Mucosa of stomach (tissue), 1 donor: ENCODE measurements around the gene F2RL2.

Experiments
- H3K27me3 ChIP-seq: one replicate; pipeline ENCODE4 v1.7.0; 2013; ENCODE audit warnings: mild to moderate bottlenecking, low read length; ENCODE audit not compliant: control insufficient read depth, insufficient read depth
- H3K36me3 ChIP-seq: one replicate; pipeline ENCODE4 v1.7.0; 2013; ENCODE audit warnings: low read length; ENCODE audit not compliant: control insufficient read depth, insufficient read depth
- H3K4me1 ChIP-seq: one replicate; pipeline ENCODE4 v1.7.0; 2013; ENCODE audit warnings: mild to moderate bottlenecking, low read length; ENCODE audit not compliant: control insufficient read depth, insufficient read depth
- H3K4me3 ChIP-seq: one replicate; pipeline ENCODE4 v1.7.0; 2013; ENCODE audit warnings: low read length
- H3K9ac ChIP-seq: one replicate; pipeline ENCODE4 v1.7.0; 2013; ENCODE audit warnings: mild to moderate bottlenecking, low read length, moderate library complexity
- H3K9me3 ChIP-seq: one replicate; pipeline ENCODE4 v1.7.0; 2013; ENCODE audit warnings: mild to moderate bottlenecking, low read length, moderate library complexity; ENCODE audit not compliant: control insufficient read depth
- donor health status: Pancreatic carcinoma.

The F2RL2 gene

DNA sequence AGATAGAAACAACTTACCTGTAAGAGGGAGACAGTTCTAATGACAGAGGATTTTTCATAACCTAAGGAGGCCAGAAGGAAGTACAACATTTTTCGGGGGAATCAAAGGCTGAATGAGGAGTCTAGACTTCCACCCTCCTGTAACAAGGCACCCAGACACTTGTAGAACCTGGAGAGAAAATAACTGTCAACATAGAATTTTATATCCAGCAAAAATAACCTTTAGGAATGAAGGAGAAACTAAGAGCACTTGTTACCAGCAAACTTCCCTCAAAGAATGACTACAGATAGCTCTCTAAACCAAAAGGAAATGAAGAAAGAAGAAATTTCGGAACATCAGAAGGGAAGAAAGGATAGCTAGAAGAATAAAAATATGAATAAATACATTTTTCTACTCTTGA lies 25.9 kb upstream of the F2RL2 start:
- H3K4me1 ChIP-seq: no peaks in the 10 kb centered on the region
- no peaks in the 10 kb centered on the region for H3K27me3 ChIP-seq
- no peaks in the 10 kb centered on the region for H3K9me3 ChIP-seq
- H3K4me3 ChIP-seq: no peak overlapping the region
- H3K9ac ChIP-seq: no peak overlapping the region
- H3K36me3 ChIP-seq: no peaks in the 10 kb centered on the region

DNA sequence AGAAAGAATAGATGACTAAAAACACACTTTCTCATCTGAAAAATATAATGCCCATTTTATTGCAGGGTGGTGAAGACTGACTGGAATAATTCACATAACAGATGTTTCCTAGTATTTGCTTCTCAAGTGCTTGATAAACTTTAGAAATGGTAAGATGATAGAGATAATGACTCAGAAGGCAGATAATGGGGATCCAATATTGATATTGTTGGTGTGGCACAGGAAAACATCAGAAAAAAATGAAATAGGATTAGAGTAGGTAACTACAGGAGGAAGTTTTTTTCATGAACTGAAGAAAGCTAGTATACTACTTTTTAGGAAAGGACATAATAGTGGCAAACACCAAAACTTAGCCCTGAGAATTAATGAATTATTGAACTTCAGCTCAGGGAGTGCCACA lies 20.2 kb upstream of the F2RL2 start:
- Histone ChIP-seq H3K36me3 (no peaks in the 10 kb centered on the region), H3K4me3 (no peak overlapping the region), H3K9me3 (no peaks in the 10 kb centered on the region), H3K9ac (no peak overlapping the region), H3K27me3 (no peaks in the 10 kb centered on the region), H3K4me1 (no peaks in the 10 kb centered on the region)

DNA sequence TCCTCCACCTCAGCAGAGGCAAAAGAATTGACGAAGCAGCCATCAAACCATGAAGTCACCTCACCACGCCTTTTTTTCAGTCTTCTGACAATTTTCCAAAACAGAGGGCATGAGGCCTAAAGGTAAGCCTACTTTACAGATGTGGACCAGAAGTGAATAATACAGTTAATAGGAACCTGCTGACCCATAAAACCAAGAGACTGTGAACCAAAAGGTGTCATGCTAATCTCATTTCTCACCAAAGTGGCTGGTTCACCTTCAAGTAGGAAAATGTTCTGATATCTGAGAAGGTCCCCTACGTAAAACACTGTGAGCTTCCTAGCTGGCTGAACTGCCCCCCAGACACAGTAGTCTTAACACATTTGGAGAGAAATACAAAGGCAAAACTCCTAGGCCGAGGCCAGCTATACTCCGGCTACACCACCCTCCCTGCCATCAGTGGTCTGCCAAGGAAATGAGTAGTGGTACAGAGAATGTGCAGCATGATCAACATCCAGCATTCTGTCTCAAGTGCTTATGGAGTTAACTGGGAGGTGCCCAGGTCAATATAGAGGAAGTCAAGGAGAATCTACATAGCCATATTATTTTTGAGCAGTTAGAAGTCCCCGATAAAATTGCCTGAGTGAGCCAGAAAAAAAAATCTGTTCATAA lies 19.3 kb upstream of the F2RL2 start:
- H3K9me3 ChIP-seq: no peaks in the 10 kb centered on the region
- no peaks in the 10 kb centered on the region for H3K4me1 ChIP-seq
- H3K9ac ChIP-seq: no peak overlapping the region
- no peaks in the 10 kb centered on the region for H3K36me3 ChIP-seq
- H3K27me3 ChIP-seq: no peaks in the 10 kb centered on the region
- no peak overlapping the region for H3K4me3 ChIP-seq

DNA sequence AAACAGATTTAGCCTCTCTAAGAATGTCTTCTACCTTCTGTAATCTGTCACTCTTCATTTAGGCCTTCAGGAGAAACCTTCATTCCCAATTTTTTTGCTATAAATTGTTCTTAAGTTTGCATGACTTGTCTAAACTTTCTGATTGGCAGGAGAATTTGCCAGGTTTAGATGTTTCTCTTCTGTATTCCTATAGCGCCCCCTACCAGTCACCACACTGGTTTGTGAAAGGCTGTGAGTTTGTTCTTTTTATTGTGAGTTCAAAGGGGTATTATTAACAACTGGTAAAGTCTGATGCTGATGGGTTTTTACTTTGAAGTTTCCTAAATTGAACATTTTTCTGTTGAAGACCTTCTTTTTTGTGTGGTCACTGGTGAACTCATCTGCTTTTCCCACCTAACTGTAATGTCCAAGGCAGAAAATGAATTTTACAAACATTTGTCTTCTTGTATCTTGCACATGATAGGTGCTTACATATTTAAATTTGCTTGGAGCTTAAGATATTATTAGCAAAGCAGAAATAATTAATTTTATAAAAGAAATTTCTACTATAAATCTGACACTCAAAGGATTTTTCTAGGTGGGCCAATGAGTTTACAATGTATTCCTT lies 18.4 kb upstream of the F2RL2 start:
- H3K36me3 ChIP-seq: no peaks in the 10 kb centered on the region
- H3K9ac ChIP-seq: no peak overlapping the region
- H3K27me3 ChIP-seq: no peaks in the 10 kb centered on the region
- H3K4me1 ChIP-seq: no peaks in the 10 kb centered on the region
- no peaks in the 10 kb centered on the region for H3K9me3 ChIP-seq
- no peak overlapping the region for H3K4me3 ChIP-seq

DNA sequence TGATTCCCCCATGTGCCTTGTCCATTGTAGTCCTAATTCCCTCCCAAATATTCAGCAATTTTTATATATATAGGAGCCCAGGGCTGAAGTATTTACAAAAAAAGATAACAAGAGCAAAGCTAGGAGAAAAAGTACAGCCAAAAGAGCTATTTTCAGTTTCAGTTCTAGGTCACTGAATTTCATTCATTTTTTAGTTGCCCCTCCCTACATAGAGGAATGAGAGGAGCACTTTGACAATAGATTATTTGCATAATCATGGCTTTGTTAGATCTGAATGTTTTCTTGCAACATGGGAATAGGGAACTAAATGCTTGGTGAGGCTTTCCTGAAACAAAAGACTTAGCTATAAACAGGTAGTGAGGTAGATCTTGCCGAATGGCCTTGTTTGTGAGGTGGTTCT lies 15.3 kb upstream of the F2RL2 start:
- H3K4me3 ChIP-seq: no peak overlapping the region
- no peak overlapping the region for H3K9ac ChIP-seq
- H3K27me3 ChIP-seq: no peaks in the 10 kb centered on the region
- no peaks in the 10 kb centered on the region for H3K9me3 ChIP-seq
- no peaks in the 10 kb centered on the region for H3K4me1 ChIP-seq
- no peaks in the 10 kb centered on the region for H3K36me3 ChIP-seq

DNA sequence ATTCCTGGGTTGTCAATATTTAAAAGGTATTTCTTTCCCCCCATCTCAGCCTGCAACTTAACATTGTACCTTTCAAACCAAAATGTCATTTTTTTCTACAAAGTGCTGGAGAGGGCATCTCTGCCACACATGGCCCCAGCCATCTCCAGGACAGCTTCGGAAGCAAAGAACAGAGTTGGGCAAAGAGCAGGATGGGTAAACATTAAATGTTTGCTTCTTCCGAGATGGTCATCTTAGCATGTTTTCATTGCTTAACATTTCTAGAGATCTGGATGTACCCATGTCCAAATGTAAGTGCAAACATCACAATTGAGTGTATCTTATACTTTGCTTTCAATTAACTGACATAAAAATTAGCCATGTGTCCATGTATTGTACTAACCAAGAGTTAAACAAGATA lies 14.3 kb upstream of the F2RL2 start:
- Histone ChIP-seq H3K4me3 (no peak overlapping the region), H3K36me3 (no peaks in the 10 kb centered on the region), H3K9me3 (no peaks in the 10 kb centered on the region), H3K4me1 (no peaks in the 10 kb centered on the region), H3K27me3 (no peaks in the 10 kb centered on the region), H3K9ac (no peak overlapping the region)

DNA sequence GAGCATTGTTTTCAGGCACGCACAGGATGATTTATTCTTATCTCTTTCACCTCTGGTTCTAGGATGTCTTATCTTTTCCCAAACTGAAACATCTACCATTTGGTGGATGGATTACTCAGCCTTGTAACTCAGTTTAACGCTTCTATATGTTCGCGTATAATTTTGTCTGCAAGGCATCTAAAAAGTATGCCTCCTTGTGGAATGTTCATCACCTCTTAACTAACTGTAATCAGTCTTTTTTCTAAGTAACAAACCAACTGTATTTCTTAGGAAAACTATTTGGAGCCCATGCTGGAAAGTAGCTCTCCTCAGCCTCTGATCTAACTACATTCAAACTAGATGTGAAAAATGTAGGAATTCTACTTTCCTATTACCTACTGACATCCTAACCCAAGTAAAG lies 11.5 kb upstream of the F2RL2 start:
- no peak overlapping the region for H3K9ac ChIP-seq
- H3K36me3 ChIP-seq: no peaks in the 10 kb centered on the region
- no peaks in the 10 kb centered on the region for H3K9me3 ChIP-seq
- no peaks in the 10 kb centered on the region for H3K4me1 ChIP-seq
- no peak overlapping the region for H3K4me3 ChIP-seq
- H3K27me3 ChIP-seq: no peaks in the 10 kb centered on the region

DNA sequence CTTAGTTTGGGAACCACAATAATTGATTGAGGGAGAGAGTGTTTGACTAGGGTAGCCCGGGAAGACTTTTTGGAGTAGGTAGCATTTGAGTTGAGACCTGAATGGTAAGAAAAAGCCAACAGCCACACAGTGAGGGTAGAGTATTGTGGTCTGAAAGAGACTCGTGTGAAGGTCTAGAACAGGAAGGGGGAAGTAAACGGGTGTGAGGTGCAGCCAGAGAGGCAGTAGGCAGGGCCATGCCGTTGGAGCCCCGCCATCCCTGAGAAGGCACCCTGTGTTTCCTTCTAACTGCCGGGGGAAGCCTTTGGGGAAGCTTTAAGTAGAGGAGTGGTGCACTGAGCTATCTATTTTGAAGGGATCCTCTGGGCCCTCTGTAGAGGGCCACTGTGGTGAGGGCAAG lies 3.5 kb upstream of the F2RL2 start:
- Histone ChIP-seq H3K9me3 (no peaks in the 10 kb centered on the region), H3K4me1 (no peaks in the 10 kb centered on the region), H3K27me3 (no peaks in the 10 kb centered on the region), H3K4me3 (no peak overlapping the region), H3K36me3 (no peaks in the 10 kb centered on the region), H3K9ac (no peak overlapping the region)

DNA sequence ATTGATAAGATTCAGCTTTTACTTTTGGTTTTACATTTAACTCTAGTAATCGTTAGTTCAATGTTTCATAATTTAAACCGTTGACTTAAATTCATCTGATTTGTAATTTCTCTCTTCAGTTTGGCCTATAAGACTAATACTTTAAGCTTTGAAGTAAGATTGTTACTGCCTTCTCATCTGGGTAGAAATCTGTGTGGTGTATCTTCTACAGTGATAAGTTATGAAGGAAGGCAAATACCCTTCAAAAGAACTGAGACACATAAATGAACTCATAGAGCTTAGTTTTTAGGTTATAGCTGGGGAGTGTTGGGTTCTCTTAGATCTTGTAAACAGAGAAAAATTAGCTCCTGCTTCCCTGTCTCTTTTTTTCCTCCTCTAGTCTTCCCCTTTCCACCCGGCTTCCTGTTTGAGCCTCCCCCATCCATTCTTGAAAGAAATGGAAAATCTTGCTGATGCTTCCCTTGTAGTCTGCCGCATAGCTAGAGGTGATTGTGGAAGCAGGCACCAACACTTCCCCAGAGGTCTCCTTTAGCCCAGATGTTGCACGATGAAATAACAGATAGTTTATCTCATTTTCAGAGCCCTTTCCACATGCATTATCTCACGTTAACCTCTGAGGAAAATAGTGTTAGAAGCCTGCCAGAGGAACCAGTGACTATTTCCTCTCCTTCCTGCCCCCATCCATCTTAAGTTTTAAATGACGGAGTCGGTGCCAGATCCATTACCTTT lies 2.0 kb upstream of the F2RL2 start:
- no peaks in the 10 kb centered on the region for H3K9me3 ChIP-seq
- H3K36me3 ChIP-seq: no peaks in the 10 kb centered on the region
- H3K4me1 ChIP-seq: no peaks in the 10 kb centered on the region
- H3K9ac ChIP-seq: no peak overlapping the region
- no peak overlapping the region for H3K4me3 ChIP-seq
- H3K27me3 ChIP-seq: no peaks in the 10 kb centered on the region

DNA sequence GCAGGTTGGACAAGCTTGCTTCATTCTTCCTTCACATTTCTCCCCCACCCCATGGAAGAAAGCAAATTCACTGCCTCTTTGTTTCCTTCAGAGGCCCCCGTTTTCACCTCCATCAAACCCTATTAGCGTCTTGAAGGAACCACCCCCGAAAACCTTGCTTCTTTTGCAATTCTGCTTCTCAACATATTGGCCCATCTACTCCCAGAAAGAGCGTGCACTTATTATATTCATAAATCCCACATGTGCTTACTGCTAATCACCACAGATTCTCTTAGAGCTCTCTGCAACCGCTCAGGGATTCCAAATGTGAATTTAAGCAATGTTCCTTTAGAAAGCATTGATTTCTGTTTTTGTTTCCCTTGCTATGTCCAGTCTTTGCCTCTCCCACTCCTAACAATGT lies 1.1 kb downstream of the F2RL2 start:
- H3K4me3 ChIP-seq: no peak overlapping the region
- no peaks in the 10 kb centered on the region for H3K4me1 ChIP-seq
- H3K9me3 ChIP-seq: no peaks in the 10 kb centered on the region
- H3K9ac ChIP-seq: no peak overlapping the region
- H3K36me3 ChIP-seq: no peaks in the 10 kb centered on the region
- no peaks in the 10 kb centered on the region for H3K27me3 ChIP-seq

DNA sequence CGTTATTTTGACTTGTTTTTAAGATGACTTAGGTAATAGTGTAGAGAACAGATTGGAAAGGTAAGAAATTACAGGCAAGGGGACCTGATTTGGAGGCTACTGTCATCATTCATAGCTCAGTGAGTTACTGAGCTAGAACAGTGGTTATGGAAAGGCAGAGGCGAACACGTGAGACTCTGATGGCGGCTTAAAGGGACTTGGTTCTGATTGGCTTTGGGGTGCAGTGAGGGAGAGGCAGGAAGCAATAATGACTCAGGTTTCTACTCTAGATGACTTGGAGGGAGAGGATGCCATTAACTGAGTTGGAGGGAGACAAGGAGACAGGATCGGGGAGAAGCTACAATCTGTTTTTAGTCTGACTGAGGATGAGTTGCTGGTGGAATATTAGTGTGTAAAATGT lies 3.0 kb downstream of the F2RL2 start:
- H3K36me3 ChIP-seq: no peaks in the 10 kb centered on the region
- H3K4me3 ChIP-seq: no peak overlapping the region
- no peaks in the 10 kb centered on the region for H3K27me3 ChIP-seq
- H3K9me3 ChIP-seq: no peaks in the 10 kb centered on the region
- no peaks in the 10 kb centered on the region for H3K4me1 ChIP-seq
- no peak overlapping the region for H3K9ac ChIP-seq

DNA sequence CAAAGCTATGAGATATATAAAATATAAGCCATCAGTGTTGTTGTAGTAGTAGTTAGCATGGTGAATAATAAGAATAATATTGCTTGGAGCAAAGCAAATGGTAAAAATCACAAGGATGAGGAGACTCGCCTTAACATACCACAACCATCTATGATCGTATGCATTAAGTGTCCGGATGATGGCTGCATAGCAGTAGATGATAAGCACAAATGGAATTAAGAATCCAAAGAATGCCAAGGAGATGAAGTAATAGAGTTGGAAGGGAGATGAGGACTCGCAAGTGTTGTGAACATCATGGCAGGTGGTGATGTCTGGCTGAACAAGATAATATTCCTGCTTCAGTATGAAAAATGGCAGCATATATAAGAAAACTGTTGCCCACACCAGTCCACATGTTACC lies 5.5 kb downstream of the F2RL2 start:
- H3K27me3 ChIP-seq: no peaks in the 10 kb centered on the region
- no peak overlapping the region for H3K9ac ChIP-seq
- H3K4me3 ChIP-seq: no peak overlapping the region
- H3K4me1 ChIP-seq: no peaks in the 10 kb centered on the region
- no peaks in the 10 kb centered on the region for H3K9me3 ChIP-seq
- H3K36me3 ChIP-seq: no peaks in the 10 kb centered on the region
